SU-DHL-6 (cell line): ENCODE data around the gene PDE1C.

Source experiments
- CTCF ChIP-seq: fragments of 200-600 bp; sonication (generic); IDR thresholded peaks from one replicate; pipeline ENCODE4 v1.5.1; 2017; ENCODE audit warnings: antibody characterized with exemption, mild to moderate bottlenecking, low read length, moderate library complexity; ENCODE audit not compliant: insufficient read depth, poor library complexity, severe bottlenecking
- EZH2phosphoT487 ChIP-seq: fragments of 200-600 bp; sonication (generic), shearing (Covaris generic); conservative IDR thresholded peaks from 2 replicates; pipeline ENCODE4 v1.6.1; 2018; ENCODE audit warnings: mild to moderate bottlenecking, antibody characterized with exemption, low read length, moderate library complexity, mixed read lengths

- TF ChIP-seq CTCF (no peak), EZH2phosphoT487 (no peak)
Measured at GRCh38 chr7:32072397-32072796, 2.2 kb upstream of the PDE1C start.
